Smooth muscle cell (in vitro differentiated cells): ENCODE data around the gene LRRC4B. TPM values are rescaled to one million over a fixed set of nuclear protein-coding genes. Genes with fewer than 3 reads are reported as not detected.
"Not testable (repeated sequence)": the region's sequence is repeated elsewhere in the genome, so short reads cannot be mapped to it uniquely, and the experiment has no call there.

ENCODE experiments used
- DNase-seq: peaks from one replicate; lab custom pipeline; 2025; ENCODE audit not compliant: unreplicated experiment; lab: John Stamatoyannopoulos, UW
- H2AFZ ChIP-seq: fragments of 200-600 bp; sonication (generic); 2 replicates; pipeline ENCODE4 v1.6.0; 2016; ENCODE audit warnings: antibody characterized with exemption, low read depth, mild to moderate bottlenecking
- H3F3A ChIP-seq: fragments of 200-600 bp; sonication (generic); 2 replicates; pipeline ENCODE4 v1.6.0; 2017; ENCODE audit warnings: antibody characterized with exemption, low read depth
- H3K27ac ChIP-seq: fragments of 200-600 bp; sonication (generic); 2 replicates; pipeline ENCODE4 v1.5.1; 2016; ENCODE audit warnings: low read depth, mild to moderate bottlenecking
- H3K27me3 ChIP-seq: fragments of 200-600 bp; sonication (generic); 2 replicates; pipeline ENCODE4 v1.6.1; 2016; ENCODE audit warnings: low read depth, mild to moderate bottlenecking
- H3K36me3 ChIP-seq: fragments of 200-600 bp; sonication (generic); 2 replicates; pipeline ENCODE4 v1.5.1; 2016; ENCODE audit warnings: low read depth
- H3K4me1 ChIP-seq: fragments of 200-600 bp; sonication (generic); 2 replicates; pipeline ENCODE4 v1.5.1; 2016; ENCODE audit warnings: low read depth
- H3K4me2 ChIP-seq: fragments of 200-600 bp; sonication (generic); 2 replicates; pipeline ENCODE4 v1.6.0; 2016; ENCODE audit warnings: mild to moderate bottlenecking
- H3K4me3 ChIP-seq: fragments of 200-600 bp; sonication (generic); 2 replicates; pipeline ENCODE4 v1.5.1; 2016; ENCODE audit warnings: mild to moderate bottlenecking
- H3K79me2 ChIP-seq: fragments of 200-600 bp; sonication (generic); 2 replicates; pipeline ENCODE4 v1.6.0; 2016; ENCODE audit warnings: low read depth, mild to moderate bottlenecking
- H3K9ac ChIP-seq: fragments of 200-600 bp; sonication (generic); 2 replicates; pipeline ENCODE4 v1.6.0; 2016; ENCODE audit warnings: low read depth
- H3K9me3 ChIP-seq: fragments of 200-600 bp; sonication (generic); replicated peaks from 2 replicates; pipeline ENCODE4 v1.5.1; 2016; ENCODE audit warnings: low read depth
- H4K20me1 ChIP-seq: fragments of 200-600 bp; sonication (generic); 2 replicates; pipeline ENCODE4 v1.6.0; 2016; ENCODE audit warnings: low read depth
- WGBS: methylation state at CpG from one replicate; pipeline ENCODE4 v1.1.7; 2016; ENCODE audit warnings: low lambda C conversion rate; 5-methylcytosine and 5-hydroxymethylcytosine counted together
- polyA plus RNA-seq: library from polyadenylated mRNA; unstranded; fragments of >200 nt; fragmentation: Nextera tagmentation; extraction: Ambion mirVana; gene quantifications from 2 replicates; pipeline ENCODE4 v1.2.1, GENCODE V29; 2016
- total RNA-seq: library from RNA; depleted of rRNA; stranded (reverse); fragments of >200 nt; gene quantifications from 2 replicates; pipeline ENCODE4 v1.2.3, GENCODE V29; 2014
- TF ChIP-seq, protein P1 (sequence below): fragments of 200-600 bp; sonication (generic); IDR thresholded peaks from 2 replicates; pipeline ENCODE4 v1.5.1; 2017; ENCODE audit warnings: borderline replicate concordance, mild to moderate bottlenecking, antibody characterized with exemption; ENCODE audit not compliant: insufficient read depth, poor library complexity, severe bottlenecking

Gene LRRC4B
- total and polyA plus RNA-seq, 2 experiments from 2014 or later, result 1.7 to 8.6 TPM

DNA sequence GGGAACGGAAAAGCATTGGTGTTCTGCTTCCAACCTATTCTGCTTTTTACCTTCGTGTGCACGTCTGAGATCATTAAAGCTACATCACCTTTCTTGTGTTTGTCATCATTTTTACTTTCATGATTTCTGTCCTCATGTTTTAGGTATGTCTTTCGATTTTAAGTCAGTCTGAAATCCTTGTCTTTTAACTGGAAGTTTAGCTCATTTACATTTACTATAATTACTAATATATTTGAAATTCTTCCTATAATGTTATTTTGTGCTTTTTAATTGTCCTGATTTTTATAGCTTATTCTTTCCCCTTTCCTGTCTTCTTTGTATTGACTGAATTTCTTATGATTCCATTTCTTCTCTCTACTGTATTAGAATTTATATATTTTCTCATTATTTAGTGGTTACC, 35.3 kb downstream of the LRRC4B start:
- peaks cover 3% of the 10 kb centered on the region for H3K9me3 ChIP-seq
- H3K27me3 ChIP-seq, result no peaks in the 10 kb centered on the region
- H3K79me2 ChIP-seq, result no peaks in the 10 kb centered on the region
- H3F3A ChIP-seq, result no peaks in the 10 kb centered on the region
- H3K4me2 ChIP-seq, result no peak overlapping the region
- TF ChIP-seq, protein P1, sequence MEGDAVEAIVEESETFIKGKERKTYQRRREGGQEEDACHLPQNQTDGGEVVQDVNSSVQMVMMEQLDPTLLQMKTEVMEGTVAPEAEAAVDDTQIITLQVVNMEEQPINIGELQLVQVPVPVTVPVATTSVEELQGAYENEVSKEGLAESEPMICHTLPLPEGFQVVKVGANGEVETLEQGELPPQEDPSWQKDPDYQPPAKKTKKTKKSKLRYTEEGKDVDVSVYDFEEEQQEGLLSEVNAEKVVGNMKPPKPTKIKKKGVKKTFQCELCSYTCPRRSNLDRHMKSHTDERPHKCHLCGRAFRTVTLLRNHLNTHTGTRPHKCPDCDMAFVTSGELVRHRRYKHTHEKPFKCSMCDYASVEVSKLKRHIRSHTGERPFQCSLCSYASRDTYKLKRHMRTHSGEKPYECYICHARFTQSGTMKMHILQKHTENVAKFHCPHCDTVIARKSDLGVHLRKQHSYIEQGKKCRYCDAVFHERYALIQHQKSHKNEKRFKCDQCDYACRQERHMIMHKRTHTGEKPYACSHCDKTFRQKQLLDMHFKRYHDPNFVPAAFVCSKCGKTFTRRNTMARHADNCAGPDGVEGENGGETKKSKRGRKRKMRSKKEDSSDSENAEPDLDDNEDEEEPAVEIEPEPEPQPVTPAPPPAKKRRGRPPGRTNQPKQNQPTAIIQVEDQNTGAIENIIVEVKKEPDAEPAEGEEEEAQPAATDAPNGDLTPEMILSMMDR, result no peak
- H3K27ac ChIP-seq, result no peak overlapping the region
- no peaks in the 10 kb centered on the region for H3K4me1 ChIP-seq
- no peaks in the 10 kb centered on the region for H3K36me3 ChIP-seq
- H3K9ac ChIP-seq, result no peak overlapping the region
- no peaks in the 10 kb centered on the region for H4K20me1 ChIP-seq
- no peak for DNase-seq
- no peak overlapping the region for H3K4me3 ChIP-seq
- 88% methylated on average over 4 of the region's 4 CpGs for WGBS
- no peak overlapping the region for H2AFZ ChIP-seq

DNA sequence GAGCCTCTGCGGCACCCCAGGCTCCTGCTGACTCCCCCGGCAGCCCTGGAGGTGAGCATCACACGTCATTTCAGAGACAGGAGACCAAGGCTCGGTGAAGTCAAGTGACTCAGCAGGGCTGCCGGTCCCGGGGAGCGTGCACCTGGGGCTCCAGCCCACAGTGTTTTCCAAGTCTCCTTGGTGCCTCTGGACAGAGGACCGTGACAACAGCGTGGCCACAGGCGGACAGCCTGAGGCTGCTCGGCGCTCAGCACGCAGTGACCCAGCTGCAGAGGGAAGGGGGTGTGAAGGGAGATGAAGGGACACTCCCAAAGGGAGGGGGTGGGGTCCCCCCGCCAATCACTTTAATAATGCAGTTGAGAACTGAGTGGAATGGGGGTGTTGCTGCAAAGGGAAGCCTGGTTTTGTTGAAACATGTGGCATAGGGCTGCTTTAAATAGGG, 37.0 kb downstream of the LRRC4B start:
- H4K20me1 ChIP-seq, result no peaks in the 10 kb centered on the region
- no peaks in the 10 kb centered on the region for H3K79me2 ChIP-seq
- no peak overlapping the region for H3K9ac ChIP-seq
- H3K4me1 ChIP-seq, result no peaks in the 10 kb centered on the region
- no peak overlapping the region for H3K4me2 ChIP-seq
- H3F3A ChIP-seq, result no peaks in the 10 kb centered on the region
- no peaks in the 10 kb centered on the region for H3K27me3 ChIP-seq
- H3K4me3 ChIP-seq, result no peak overlapping the region
- 82% methylated on average over 9 of the region's 14 CpGs for WGBS
- no peak overlapping the region for H2AFZ ChIP-seq
- TF ChIP-seq, protein P1, result no peak
- H3K27ac ChIP-seq, result no peak overlapping the region
- DNase-seq, result no peak
- no peaks in the 10 kb centered on the region for H3K36me3 ChIP-seq
- H3K9me3 ChIP-seq, result peaks cover 3% of the 10 kb centered on the region

DNA sequence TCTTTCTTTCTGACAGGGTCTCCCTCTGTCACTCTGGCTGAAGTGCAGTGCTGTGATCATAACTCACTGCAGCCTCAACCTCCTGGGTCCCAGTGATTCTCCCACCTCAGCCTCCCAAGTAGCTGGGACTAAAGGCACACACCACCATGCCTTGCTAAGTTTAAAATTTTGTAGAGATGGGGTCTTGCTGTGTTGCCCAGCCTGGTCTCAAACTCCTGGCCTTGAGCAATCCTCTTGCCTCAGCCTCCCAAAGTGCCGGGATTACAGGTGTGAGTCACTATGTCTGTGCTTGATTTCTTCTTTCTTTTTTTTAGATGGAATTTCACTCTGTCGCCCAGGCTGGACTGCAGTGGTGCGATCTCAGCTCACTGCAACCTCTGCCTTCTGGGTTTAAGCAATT, 40.2 kb downstream of the LRRC4B start:
- H4K20me1 ChIP-seq, H3K4me3 ChIP-seq, H2AFZ ChIP-seq, H3K79me2 ChIP-seq, H3K9ac ChIP-seq, H3K36me3 ChIP-seq, H3F3A ChIP-seq, DNase-seq, H3K4me1 ChIP-seq, H3K4me2 ChIP-seq, H3K27ac ChIP-seq, H3K9me3 ChIP-seq, H3K27me3 ChIP-seq: not testable (repeated sequence)
- 89% methylated on average over 3 of the region's 3 CpGs for WGBS

DNA sequence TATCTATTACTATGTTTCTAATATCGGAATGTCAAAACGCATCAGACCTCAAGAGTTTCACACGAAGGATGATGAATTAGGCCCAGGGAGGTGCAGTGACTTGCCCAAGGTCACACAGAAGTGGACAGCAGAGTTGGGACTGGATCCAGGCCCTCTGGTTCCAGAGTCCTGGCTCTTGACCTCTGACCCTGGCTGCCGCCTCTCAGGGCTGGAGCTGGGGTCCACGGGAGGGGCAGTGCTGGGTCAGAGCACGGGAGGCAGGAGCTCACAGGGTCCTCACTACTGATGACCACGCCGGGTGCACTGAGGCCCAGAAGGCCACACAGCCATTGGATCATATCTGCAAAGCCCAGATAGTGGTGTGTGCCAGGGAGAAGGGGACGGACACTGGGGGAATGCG, 45.4 kb downstream of the LRRC4B start:
- WGBS, result 90% methylated on average over 10 of the region's 10 CpGs

More for the DNA sequence above, 45.4 kb downstream of the LRRC4B start:
- H3K4me2 ChIP-seq, result no peak overlapping the region
- no peaks in the 10 kb centered on the region for H3K9me3 ChIP-seq
- H2AFZ ChIP-seq, result no peak overlapping the region
- H3K79me2 ChIP-seq, result no peaks in the 10 kb centered on the region
- H3K4me3 ChIP-seq, result no peak overlapping the region
- H3F3A ChIP-seq, result no peaks in the 10 kb centered on the region
- no peak overlapping the region for H3K9ac ChIP-seq
- H3K27ac ChIP-seq, result no peak overlapping the region
- no peaks in the 10 kb centered on the region for H4K20me1 ChIP-seq
- no peaks in the 10 kb centered on the region for H3K36me3 ChIP-seq
- H3K27me3 ChIP-seq, result no peaks in the 10 kb centered on the region
- TF ChIP-seq, protein P1, result no peak
- H3K4me1 ChIP-seq, result no peaks in the 10 kb centered on the region
- DNase-seq, result no peak
